ENCODE data around the gene MBLAC1.
"Not testable (repeated sequence)": the region's sequence is repeated elsewhere in the genome, so short reads cannot be mapped to it uniquely, and the experiment has no call there.

DNA sequence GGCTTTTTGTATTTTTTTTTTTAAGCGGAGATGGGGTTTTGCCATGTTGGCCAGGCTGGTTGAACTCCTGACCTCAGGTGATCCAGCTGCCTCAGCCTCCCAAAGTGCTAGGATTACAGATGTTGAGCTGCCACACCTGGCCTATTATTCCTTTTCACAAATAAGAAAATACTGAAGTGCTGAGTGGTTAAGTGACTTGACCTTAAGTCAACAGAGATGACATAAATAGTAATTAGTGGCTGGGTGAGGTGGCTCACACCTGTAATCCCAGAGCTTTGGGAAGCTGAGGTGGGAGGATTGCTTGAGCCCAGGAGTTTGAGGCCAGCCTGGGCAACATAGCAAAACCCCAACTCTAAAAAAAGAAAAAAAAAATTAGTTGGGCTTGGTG is 3.4 kb downstream of the MBLAC1 start:
- not testable (repeated sequence) for TF ChIP-seq POLR2A (IDR thresholded peaks at IDR 0.05)
- TF ChIP-seq, protein P1, sequence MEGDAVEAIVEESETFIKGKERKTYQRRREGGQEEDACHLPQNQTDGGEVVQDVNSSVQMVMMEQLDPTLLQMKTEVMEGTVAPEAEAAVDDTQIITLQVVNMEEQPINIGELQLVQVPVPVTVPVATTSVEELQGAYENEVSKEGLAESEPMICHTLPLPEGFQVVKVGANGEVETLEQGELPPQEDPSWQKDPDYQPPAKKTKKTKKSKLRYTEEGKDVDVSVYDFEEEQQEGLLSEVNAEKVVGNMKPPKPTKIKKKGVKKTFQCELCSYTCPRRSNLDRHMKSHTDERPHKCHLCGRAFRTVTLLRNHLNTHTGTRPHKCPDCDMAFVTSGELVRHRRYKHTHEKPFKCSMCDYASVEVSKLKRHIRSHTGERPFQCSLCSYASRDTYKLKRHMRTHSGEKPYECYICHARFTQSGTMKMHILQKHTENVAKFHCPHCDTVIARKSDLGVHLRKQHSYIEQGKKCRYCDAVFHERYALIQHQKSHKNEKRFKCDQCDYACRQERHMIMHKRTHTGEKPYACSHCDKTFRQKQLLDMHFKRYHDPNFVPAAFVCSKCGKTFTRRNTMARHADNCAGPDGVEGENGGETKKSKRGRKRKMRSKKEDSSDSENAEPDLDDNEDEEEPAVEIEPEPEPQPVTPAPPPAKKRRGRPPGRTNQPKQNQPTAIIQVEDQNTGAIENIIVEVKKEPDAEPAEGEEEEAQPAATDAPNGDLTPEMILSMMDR (IDR thresholded peaks at IDR 0.05), result not testable (repeated sequence)
